ENCODE measurements around the gene ZNF79. TPM values are rescaled to one million over a fixed set of nuclear protein-coding genes. Genes with fewer than 3 reads are reported as not detected.

The ZNF79 gene
- total RNA-seq, 2 donors from 2014 or later: 7.3 to 12.2 TPM

- H3K27ac ChIP-seq: no peak overlapping the region
- H3K4me3 ChIP-seq: no peak overlapping the region
- H3K36me3 ChIP-seq: peaks cover 33% of the 10 kb centered on the region
- H3K4me1 ChIP-seq (ENCODE audit: control insufficient read depth in 1 of 2, low read depth in 2 of 2): peaks cover 3 to 6% of the 10 kb centered on the region in 2 donors
- ATAC-seq (ENCODE audit: insufficient number of reproducible peaks, low FRiP score, low read depth): no peak
- no peaks in the 10 kb centered on the region for H3K27me3 ChIP-seq (replicated peaks; ENCODE audit: insufficient read depth)
- no peak for TF ChIP-seq CTCF (IDR thresholded peaks at IDR 0.05)
- no peaks in the 10 kb centered on the region for H3K9me3 ChIP-seq
- DNase-seq (ENCODE audit: low spot score): no peak
These were observed 20.5 kb upstream of the ZNF79 start for GRCh38 chr9:127403507-127404192.

GRCh38 chr9:127404631-127405030 lies 19.6 kb upstream of the ZNF79 start:
- TF ChIP-seq CTCF (IDR thresholded peaks at IDR 0.05): no peak
- Histone ChIP-seq H3K36me3 (peaks cover 33% of the 10 kb centered on the region), H3K4me1 (ENCODE audit: control insufficient read depth in 1 of 2, low read depth in 2 of 2) (no peaks in the 10 kb centered on the region), H3K9me3 (no peaks in the 10 kb centered on the region), H3K4me3 (no peak overlapping the region), H3K27me3 (replicated peaks; ENCODE audit: insufficient read depth) (no peaks in the 10 kb centered on the region), H3K27ac (no peak overlapping the region)
- no peak for ATAC-seq (ENCODE audit: insufficient number of reproducible peaks, low FRiP score, low read depth)
- DNase-seq (ENCODE audit: low spot score): no peak

GRCh38 chr9:127405344-127406125 lies 18.6 kb upstream of the ZNF79 start:
- DNase-seq (ENCODE audit: low spot score) (no peak), ATAC-seq (ENCODE audit: insufficient number of reproducible peaks, low FRiP score, low read depth) (no peak)
- Histone ChIP-seq H3K27me3 (replicated peaks; ENCODE audit: insufficient read depth) (no peaks in the 10 kb centered on the region), H3K4me1 (ENCODE audit: control insufficient read depth in 1 of 2, low read depth in 2 of 2) (no peaks in the 10 kb centered on the region), H3K36me3 (peaks cover 29% of the 10 kb centered on the region), H3K4me3 (no peak overlapping the region), H3K27ac (no peak overlapping the region), H3K9me3 (no peaks in the 10 kb centered on the region)
- TF ChIP-seq CTCF (IDR thresholded peaks at IDR 0.05): no peak

GRCh38 chr9:127406799-127407491 lies 17.2 kb upstream of the ZNF79 start:
- no peak for TF ChIP-seq CTCF (IDR thresholded peaks at IDR 0.05)
- Histone ChIP-seq H3K36me3 (peaks cover 28% of the 10 kb centered on the region), H3K9me3 (no peaks in the 10 kb centered on the region), H3K27ac (no peak overlapping the region), H3K27me3 (replicated peaks; ENCODE audit: insufficient read depth) (no peaks in the 10 kb centered on the region), H3K4me1 (ENCODE audit: control insufficient read depth in 1 of 2, low read depth in 2 of 2) (no peaks in the 10 kb centered on the region), H3K4me3 (no peak overlapping the region)
- no peak for DNase-seq (ENCODE audit: low spot score)
- no peak for ATAC-seq (ENCODE audit: insufficient number of reproducible peaks, low FRiP score, low read depth)

GRCh38 chr9:127407492-127407843 lies 16.7 kb upstream of the ZNF79 start:
- DNase-seq (ENCODE audit: low spot score) (no peak), ATAC-seq (ENCODE audit: insufficient number of reproducible peaks, low FRiP score, low read depth) (no peak)
- no peak for TF ChIP-seq CTCF (IDR thresholded peaks at IDR 0.05)
- no peak overlapping the region for H3K27ac ChIP-seq
- H3K4me1 ChIP-seq (ENCODE audit: control insufficient read depth in 1 of 2, low read depth in 2 of 2): no peaks in the 10 kb centered on the region
- H3K36me3 ChIP-seq: peaks cover 28% of the 10 kb centered on the region
- H3K9me3 ChIP-seq: no peaks in the 10 kb centered on the region
- H3K4me3 ChIP-seq: no peak overlapping the region
- H3K27me3 ChIP-seq (replicated peaks; ENCODE audit: insufficient read depth): no peaks in the 10 kb centered on the region
